ENCODE measurements around the gene TNNI2.

TNNI2 gene

GRCh38 chr11:1834779-1835670 is 3.8 kb upstream of the TNNI2 start, which contains the start of gene SYT8:
Gene SYT8 (plus strand): TSS chr11:1834990. CDS start chr11:1835106, 116 bp downstream.
- TF ChIP-seq CTCF (IDR thresholded peaks at IDR 0.05; ENCODE audit: insufficient read depth, low read depth, low read length, missing control alignments) = no peak
- H3K4me3 ChIP-seq (ENCODE audit: low read depth, low read length) = no peak within 1 kb of the TSS
- no peak for DNase-seq (ENCODE audit: low read depth)

GRCh38 chr11:1835671-1836010 is 3.1 kb upstream of the TNNI2 start:
- DNase-seq (ENCODE audit: low read depth) = no peak
- TF ChIP-seq CTCF (IDR thresholded peaks at IDR 0.05; ENCODE audit: insufficient read depth, low read depth, low read length, missing control alignments) = no peak
- H3K4me3 ChIP-seq (ENCODE audit: low read depth, low read length) = no peak overlapping the region

- no peak for DNase-seq (ENCODE audit: low read depth)
- TF ChIP-seq CTCF (IDR thresholded peaks at IDR 0.05; ENCODE audit: insufficient read depth, low read depth, low read length, missing control alignments) = no peak
- no peak overlapping the region for H3K4me3 ChIP-seq (ENCODE audit: low read depth, low read length)
These were observed 2.5 kb upstream of the TNNI2 start for GRCh38 chr11:1836011-1836945.

GRCh38 chr11:1837171-1838076 is 1.4 kb upstream of the TNNI2 start:
- TF ChIP-seq CTCF (IDR thresholded peaks at IDR 0.05; ENCODE audit: insufficient read depth, low read depth, low read length, missing control alignments) = peak; percentile 95
- H3K4me3 ChIP-seq (ENCODE audit: low read depth, low read length) = no peak overlapping the region
- DNase-seq (ENCODE audit: low read depth) = peak; percentile 89

- DNase-seq (ENCODE audit: low read depth) = no peak
- no peak overlapping the region for H3K4me3 ChIP-seq (ENCODE audit: low read depth, low read length)
- no peak for TF ChIP-seq CTCF (IDR thresholded peaks at IDR 0.05; ENCODE audit: insufficient read depth, low read depth, low read length, missing control alignments)
These were observed 730 bp upstream of the TNNI2 start for GRCh38 chr11:1838077-1838425.

GRCh38 chr11:1839204-1839923 is 583 bp downstream of the TNNI2 start:
- no peak for TF ChIP-seq CTCF (IDR thresholded peaks at IDR 0.05; ENCODE audit: insufficient read depth, low read depth, low read length, missing control alignments)
- H3K4me3 ChIP-seq (ENCODE audit: low read depth, low read length) = no peak overlapping the region
- no peak for DNase-seq (ENCODE audit: low read depth)
